Stomach (tissue), 9 donors: Measurements from ENCODE around the gene SCCPDH. TPM values are rescaled to one million over a fixed set of nuclear protein-coding genes. Genes with fewer than 3 reads are reported as not detected.

Experiments
- DNase-seq, 2 donors: peaks; one replicate each; pipeline versions ENCODE4 v3.0.0 to v3.0.0-alpha.2; 2013 to 2019
- H3K27ac ChIP-seq, 5 donors: fragments of 200-600 bp in 4 of 5; sonication (generic) in 4 of 5; one replicate each; pipeline ENCODE4 v1.5.1; 2013 to 2019; ENCODE audit warnings: mild to moderate bottlenecking in 1 of 5, moderate library complexity in 1 of 5
- H3K27me3 ChIP-seq, 3 donors: fragments of 200-600 bp; sonication (generic); one replicate each; pipeline ENCODE4 v1.5.1; 2017 to 2019; ENCODE audit warnings: mixed run types in 1 of 3
- H3K36me3 ChIP-seq, 4 donors: fragments of 200-600 bp; sonication (generic); 1 replicate in 3 of 4; 2 replicates in 1 of 4; pipeline ENCODE4 v1.5.1; 2016 to 2019
- H3K4me1 ChIP-seq, 4 donors: fragments of 200-600 bp; sonication (generic); one replicate each; pipeline ENCODE4 v1.5.1; 2016 to 2019
- H3K4me3 ChIP-seq, 4 donors: fragments of 200-600 bp; sonication (generic) in 3 of 4; one replicate each; pipeline ENCODE4 v1.5.1; 2016 to 2019; ENCODE audit warnings: mild to moderate bottlenecking in 1 of 4
- H3K9me3 ChIP-seq, 4 donors: fragments of 200-600 bp; sonication (generic); one replicate each; pipeline ENCODE4 v1.5.1; 2016 to 2019
- CTCF ChIP-seq, 7 experiments: fragments of 450-650 bp in 4 of 7; fragments of 200-600 bp in 3 of 7; sonication (generic) in 3 of 7; IDR thresholded peaks; one replicate each; pipeline ENCODE4 v1.5.1; 2016 to 2019; ENCODE audit warnings: antibody characterized with exemption in 7 of 7, control low read depth in 2 of 7, mild to moderate bottlenecking in 1 of 7
- EP300 ChIP-seq: sonication (generic); formaldehyde crosslinking; IDR thresholded peaks from one replicate; pipeline ENCODE4 v1.6.1; 2017; ENCODE audit warnings: antibody characterized with exemption
- POLR2A ChIP-seq, 4 donors: fragments of 450-650 bp; IDR thresholded peaks; one replicate each; pipeline ENCODE4 v1.6.1; 2016; ENCODE audit warnings: antibody characterized with exemption in 4 of 4, control low read depth in 2 of 4, mild to moderate bottlenecking in 1 of 4, moderate library complexity in 1 of 4
- POLR2AphosphoS5 ChIP-seq, 3 donors: sonication (generic); formaldehyde crosslinking; IDR thresholded peaks; one replicate each; pipeline ENCODE4 v1.6.1; 2016; ENCODE audit warnings: antibody characterized with exemption in 3 of 3
- WGBS, 5 donors: extraction: QIAGEN DNeasy Blood & Tissue Kit in 3 of 5; methylation state at CpG; one replicate each; pipeline versions ENCODE4 v1.1.5 to v1.1.7; 2013 to 2018; 5-methylcytosine and 5-hydroxymethylcytosine counted together
- intact Hi-C: fragments of 100-400 bp; cut with DNase I; formaldehyde crosslinking; loops from one replicate; pipeline ENCODE4 v1.15.1; 2023; ENCODE audit warnings: low total_unique reads
- polyA plus RNA-seq, 3 donors: library from polyadenylated mRNA; stranded (reverse); fragments of 200-250 nt; gene quantifications; one replicate each; pipeline ENCODE4 v1.2.3, GENCODE V29; 2013
- total RNA-seq, 5 donors: library from RNA; depleted of rRNA; stranded (reverse); fragments of >200 nt; gene quantifications; one replicate each; pipeline versions ENCODE4 v1.1.0 to v1.2.3, GENCODE V29; 2014 to 2016
- donor health status: healthy with polysubstance abuse.
- donor health status: Bipolar disorder and iron deficiency.
- donor health status: healthy.

Gene SCCPDH
- total and polyA plus RNA-seq, 8 donors, result 13.4 to 66.3 (median 20.7) TPM

GRCh38 chr1:246698466-246699094 is 25.6 kb upstream of the SCCPDH start:
- intact Hi-C loops, result loop anchor here (10.0 kb wide), 1 partner anchor 194 kb away; the partner anchor contains the start of gene SMYD3
- peaks cover 5 to 26% (median 20%) of the 10 kb centered on the region in 4 donors for H3K4me1 ChIP-seq
- DNase-seq, result no peak
- H3K36me3 ChIP-seq, result no peaks in the 10 kb centered on the region
- TF ChIP-seq POLR2AphosphoS5 (IDR thresholded peaks at IDR 0.05) (no peak), POLR2A (IDR thresholded peaks at IDR 0.05) (no peak), CTCF (IDR thresholded peaks at IDR 0.05) (no peak), EP300 (no peak)
- peak overlapping the region in 3 of 5 donors; percentile 58 to 66 (median 63) for H3K27ac ChIP-seq
- H3K27me3 ChIP-seq, result no peaks in the 10 kb centered on the region
- peak overlapping the region; percentile 29 to 34 (median 32) for H3K4me3 ChIP-seq
- H3K9me3 ChIP-seq, result peaks cover 0 to 9% (median 1%) of the 10 kb centered on the region in 4 donors
- WGBS, 5 donors, result 63 to 74% (median 71%) methylated on average over 8 of the region's 8 CpGs

GRCh38 chr1:246699095-246699735 is 25.0 kb upstream of the SCCPDH start:
- Histone ChIP-seq H3K9me3 (peaks cover 0 to 7% (median 1%) of the 10 kb centered on the region in 4 donors), H3K4me1 (peaks cover 5 to 28% (median 20%) of the 10 kb centered on the region in 4 donors), H3K27me3 (no peaks in the 10 kb centered on the region), H3K27ac (peak overlapping the region in 3 of 5 donors; percentile 58 to 66 (median 63)), H3K4me3 (peak overlapping the region; percentile 29 to 34 (median 32)), H3K36me3 (no peaks in the 10 kb centered on the region)
- no peak for TF ChIP-seq EP300
- peak in 5 of 7 experiments; percentile 34 to 86 (median 78) for TF ChIP-seq CTCF (IDR thresholded peaks at IDR 0.05)
- TF ChIP-seq POLR2A (IDR thresholded peaks at IDR 0.05), result no peak
- TF ChIP-seq POLR2AphosphoS5 (IDR thresholded peaks at IDR 0.05), result peak; percentile 13 to 58 (median 23)
- WGBS, 5 donors, result 6 to 8% (median 7%) methylated on average over 18 of the region's 18 CpGs
- peak; percentile 93 to 95 for DNase-seq
- intact Hi-C loops, result loop anchor here (10.0 kb wide), 1 partner anchor 194 kb away; the partner anchor contains the start of gene SMYD3

- DNase-seq, result peak; percentile 44 to 46
- WGBS, 5 donors, result 30 to 41% (median 35%) methylated on average over 8 of the region's 8 CpGs
- no peaks in the 10 kb centered on the region for H3K36me3 ChIP-seq
- H3K27ac ChIP-seq, result no peak overlapping the region
- peaks cover 4 to 24% (median 8%) of the 10 kb centered on the region in 4 donors for H3K4me1 ChIP-seq
- H3K9me3 ChIP-seq, result no peaks in the 10 kb centered on the region
- H3K27me3 ChIP-seq, result no peaks in the 10 kb centered on the region
- intact Hi-C loops, result no loop called here
- TF ChIP-seq EP300 (no peak), POLR2A (IDR thresholded peaks at IDR 0.05) (no peak), POLR2AphosphoS5 (IDR thresholded peaks at IDR 0.05) (no peak), CTCF (IDR thresholded peaks at IDR 0.05) (no peak)
- H3K4me3 ChIP-seq, result no peak overlapping the region
Measured at GRCh38 chr1:246703581-246703980, 20.6 kb upstream of the SCCPDH start.

GRCh38 chr1:246705368-246705767 is 18.8 kb upstream of the SCCPDH start:
- no peaks in the 10 kb centered on the region for H3K36me3 ChIP-seq
- intact Hi-C loops, result no loop called here
- no peak overlapping the region for H3K4me3 ChIP-seq
- H3K27me3 ChIP-seq, result no peaks in the 10 kb centered on the region
- 62 to 77% (median 70%) methylated on average over 3 of the region's 3 CpGs for WGBS, 5 donors
- H3K27ac ChIP-seq, result no peak overlapping the region
- TF ChIP-seq CTCF (IDR thresholded peaks at IDR 0.05) (no peak), POLR2A (IDR thresholded peaks at IDR 0.05) (no peak), EP300 (no peak), POLR2AphosphoS5 (IDR thresholded peaks at IDR 0.05) (no peak)
- DNase-seq, result no peak
- H3K4me1 ChIP-seq, result peaks cover 0 to 20% (median 5%) of the 10 kb centered on the region in 4 donors
- H3K9me3 ChIP-seq, result no peaks in the 10 kb centered on the region
